SK-N-SH (cell line): Measurements from ENCODE around the gene DNAL4. TPM values are rescaled to one million over a fixed set of nuclear protein-coding genes. Genes with fewer than 3 reads are reported as not detected.

Experiments used
- CTCF ChIA-PET: fragments of 300-600, 350-600 bp; formaldehyde crosslinking; extraction: SDS; loops from one replicate; lab custom pipeline; 2021; lab: Yijun Ruan, JAX
- POLR2A ChIA-PET: fragments of 350-600 bp; sonication (Branson Sonifier 250); formaldehyde crosslinking; extraction: SDS; loops from one replicate; lab custom pipeline; 2020; ENCODE audit warnings: antibody characterized with exemption, inconsistent platforms; lab: Yijun Ruan, JAX
- DNase-seq: peaks from one replicate; pipeline ENCODE4 v3.0.0; 2012
- H2AFZ ChIP-seq: fragments of 200-600 bp; sonication (generic); 2 replicates; pipeline ENCODE4 v1.8.1; 2016; ENCODE audit warnings: antibody characterized with exemption, mild to moderate bottlenecking, low read depth
- H3F3A ChIP-seq: fragments of 200-600 bp; sonication (generic); replicated peaks from 2 replicates; pipeline ENCODE3; 2016; ENCODE audit warnings: antibody characterized with exemption, mild to moderate bottlenecking; ENCODE audit not compliant: insufficient read depth
- H3K27ac ChIP-seq, 2 experiments: fragments of 200-500 bp in 1 of 2; fragments of 200-600 bp in 1 of 2; sonication (Bioruptor generic) in 1 of 2; sonication (generic), shearing (Covaris generic) in 1 of 2; 2 replicates each; pipeline versions ENCODE4 v1.5.1 to v1.6.1; 2014 to 2016; ENCODE audit warnings: low read depth in 2 of 2, inconsistent platforms in 1 of 2, low read length in 1 of 2, mild to moderate bottlenecking in 1 of 2, mixed read lengths in 1 of 2
- H3K27me3 ChIP-seq: fragments of 200-600 bp; sonication (generic), shearing (Covaris generic); 2 replicates; pipeline ENCODE4 v1.6.1; 2016; ENCODE audit warnings: mixed run types; ENCODE audit not compliant: insufficient read depth
- H3K36me3 ChIP-seq, 2 experiments: fragments of 200-500 bp in 1 of 2; fragments of 200-600 bp in 1 of 2; sonication (Bioruptor generic) in 1 of 2; sonication (generic) in 1 of 2; replicated peaks in 1 of 2; 2 replicates each; pipeline versions ENCODE3 to v1.5.1; 2014 to 2016; ENCODE audit warnings: low read length in 1 of 2, mild to moderate bottlenecking in 1 of 2; ENCODE audit not compliant: insufficient read depth in 2 of 2, control insufficient read depth in 1 of 2
- H3K4me1 ChIP-seq, 2 experiments: fragments of 200-500 bp in 1 of 2; fragments of 200-600 bp in 1 of 2; sonication (Bioruptor generic) in 1 of 2; sonication (generic), shearing (Covaris generic) in 1 of 2; 2 replicates each; pipeline versions ENCODE4 v1.5.1 to v1.6.1; 2014 to 2016; ENCODE audit warnings: low read depth in 1 of 2, low read length in 1 of 2, mixed run types in 1 of 2; ENCODE audit not compliant: insufficient read depth in 2 of 2, control insufficient read depth in 1 of 2
- H3K4me2 ChIP-seq: fragments of 200-600 bp; sonication (generic), shearing (Covaris generic); 2 replicates; pipeline ENCODE4 v1.6.1; 2017; ENCODE audit warnings: mixed run types
- H3K4me3 ChIP-seq, 2 experiments: fragments of 200-500 bp in 1 of 2; fragments of 200-600 bp in 1 of 2; sonication (Bioruptor generic) in 1 of 2; sonication (generic), shearing (Covaris generic) in 1 of 2; 2 replicates each; pipeline versions ENCODE4 v1.5.1 to v1.8.1; 2014 to 2016; ENCODE audit warnings: low read depth in 2 of 2, inconsistent platforms in 1 of 2, low read length in 1 of 2, mild to moderate bottlenecking in 1 of 2, mixed read lengths in 1 of 2, moderate library complexity in 1 of 2
- H3K79me2 ChIP-seq: fragments of 200-600 bp; sonication (generic); 2 replicates; pipeline ENCODE4 v1.8.1; 2017; ENCODE audit warnings: mild to moderate bottlenecking; ENCODE audit not compliant: insufficient read depth
- H3K9ac ChIP-seq: fragments of 200-600 bp; sonication (generic); 2 replicates; pipeline ENCODE4 v1.6.1; 2017; ENCODE audit warnings: mixed run types
- H3K9me2 ChIP-seq: fragments of 200-600 bp; sonication (generic); 2 replicates; pipeline ENCODE4 v1.6.1; 2017; ENCODE audit warnings: mixed run types
- H3K9me3 ChIP-seq: fragments of 200-600 bp; sonication (generic); 2 replicates; pipeline ENCODE4 v1.6.1; 2017; ENCODE audit warnings: mixed run types, mild to moderate bottlenecking, moderate library complexity
- H4K20me1 ChIP-seq: fragments of 200-600 bp; sonication (generic); 2 replicates; pipeline ENCODE4 v1.6.1; 2017; ENCODE audit warnings: mild to moderate bottlenecking, mixed run types; ENCODE audit not compliant: insufficient read depth
- CTCF ChIP-seq: fragments of 200-600 bp; sonication (generic); IDR thresholded peaks from 2 replicates; pipeline ENCODE4 v1.6.1; 2017; ENCODE audit warnings: antibody characterized with exemption, mild to moderate bottlenecking, moderate library complexity
- ELF1 ChIP-seq: IDR thresholded peaks from 2 replicates; pipeline ENCODE4 v1.4.0; 2012
- EP300 ChIP-seq, 2 experiments: IDR thresholded peaks; 2 replicates each; pipeline versions ENCODE4 v1.4.0 to v1.6.1; 2012; ENCODE audit warnings: borderline replicate concordance in 1 of 2, low read depth in 1 of 2, low read length in 1 of 2
- EZH2phosphoT487 ChIP-seq: fragments of 200-600 bp; sonication (generic); IDR thresholded peaks from 2 replicates; pipeline ENCODE4 v1.6.1; 2017; ENCODE audit warnings: low read depth, mixed run types, mild to moderate bottlenecking, antibody characterized with exemption, moderate library complexity, borderline replicate concordance
- FOXJ3 ChIP-seq: sonication (generic); formaldehyde crosslinking; IDR thresholded peaks from 2 replicates; pipeline ENCODE4 v1.5.1; 2020; ENCODE audit warnings: mild to moderate bottlenecking, missing genetic modification reagents
- IRF3 ChIP-seq: fragments of 150-350 bp; IDR thresholded peaks from 2 replicates; pipeline ENCODE4 v1.6.1; 2016; ENCODE audit warnings: mild to moderate bottlenecking, low read depth, low read length
- JUND ChIP-seq: IDR thresholded peaks from 2 replicates; pipeline ENCODE4 v1.4.0; 2012
- MXI1 ChIP-seq: IDR thresholded peaks from 2 replicates; pipeline ENCODE4 v1.6.1; 2012; ENCODE audit warnings: mild to moderate bottlenecking, low read depth, low read length, improper control_type of control experiment
- POLR2AphosphoS5 ChIP-seq: IDR thresholded peaks from 2 replicates; pipeline ENCODE4 v1.6.1; 2012; ENCODE audit warnings: low read depth, low read length
- RAD21 ChIP-seq: IDR thresholded peaks from 2 replicates; pipeline ENCODE4 v1.6.1; 2012; ENCODE audit warnings: mild to moderate bottlenecking, low read length
- RFX5 ChIP-seq: IDR thresholded peaks from 2 replicates; pipeline ENCODE4 v1.6.1; 2012; ENCODE audit warnings: mild to moderate bottlenecking, improper control_type of control experiment, low read length
- RXRA ChIP-seq: IDR thresholded peaks from 2 replicates; pipeline ENCODE4 v1.4.0; 2012; ENCODE audit warnings: low read depth, mild to moderate bottlenecking, borderline replicate concordance
- SIN3A ChIP-seq: IDR thresholded peaks from 2 replicates; pipeline ENCODE4 v1.6.1; 2012; ENCODE audit warnings: low read depth, mild to moderate bottlenecking, low read length, moderate library complexity, borderline replicate concordance
- WGBS: methylation state at CpG from one replicate; pipeline ENCODE4 v1.1.6; 2017; ENCODE audit warnings: low lambda C conversion rate; 5-methylcytosine and 5-hydroxymethylcytosine counted together
- polyA plus RNA-seq, 3 experiments: library from polyadenylated mRNA; depleted of rRNA; stranded (reverse); fragments of >200 nt; gene quantifications; 2 replicates each; pipeline ENCODE4 v1.2.3, GENCODE V29; 2012
- TF ChIP-seq, protein P1 (sequence below): IDR thresholded peaks from 2 replicates; pipeline ENCODE4 v1.4.0; 2012; ENCODE audit warnings: low read depth, borderline replicate concordance
- TF ChIP-seq, protein P2 (sequence below): IDR thresholded peaks from 2 replicates; pipeline ENCODE4 v1.6.1; 2012; ENCODE audit warnings: mild to moderate bottlenecking, low read depth, low read length, moderate library complexity

The DNAL4 gene
- polyA plus RNA-seq, 1 of the 3 experiments (the other 2 are of a cell fraction), result 15.1 TPM

- TF ChIP-seq, protein P1, sequence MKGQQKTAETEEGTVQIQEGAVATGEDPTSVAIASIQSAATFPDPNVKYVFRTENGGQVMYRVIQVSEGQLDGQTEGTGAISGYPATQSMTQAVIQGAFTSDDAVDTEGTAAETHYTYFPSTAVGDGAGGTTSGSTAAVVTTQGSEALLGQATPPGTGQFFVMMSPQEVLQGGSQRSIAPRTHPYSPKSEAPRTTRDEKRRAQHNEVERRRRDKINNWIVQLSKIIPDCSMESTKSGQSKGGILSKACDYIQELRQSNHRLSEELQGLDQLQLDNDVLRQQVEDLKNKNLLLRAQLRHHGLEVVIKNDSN, result no peak
- TF ChIP-seq EZH2phosphoT487 (no peak), CTCF (no peak), RFX5 (no peak), ELF1 (no peak)
Measured at GRCh38 chr22:38729946-38730345, 64.0 kb downstream of the DNAL4 start (continued).

DNA sequence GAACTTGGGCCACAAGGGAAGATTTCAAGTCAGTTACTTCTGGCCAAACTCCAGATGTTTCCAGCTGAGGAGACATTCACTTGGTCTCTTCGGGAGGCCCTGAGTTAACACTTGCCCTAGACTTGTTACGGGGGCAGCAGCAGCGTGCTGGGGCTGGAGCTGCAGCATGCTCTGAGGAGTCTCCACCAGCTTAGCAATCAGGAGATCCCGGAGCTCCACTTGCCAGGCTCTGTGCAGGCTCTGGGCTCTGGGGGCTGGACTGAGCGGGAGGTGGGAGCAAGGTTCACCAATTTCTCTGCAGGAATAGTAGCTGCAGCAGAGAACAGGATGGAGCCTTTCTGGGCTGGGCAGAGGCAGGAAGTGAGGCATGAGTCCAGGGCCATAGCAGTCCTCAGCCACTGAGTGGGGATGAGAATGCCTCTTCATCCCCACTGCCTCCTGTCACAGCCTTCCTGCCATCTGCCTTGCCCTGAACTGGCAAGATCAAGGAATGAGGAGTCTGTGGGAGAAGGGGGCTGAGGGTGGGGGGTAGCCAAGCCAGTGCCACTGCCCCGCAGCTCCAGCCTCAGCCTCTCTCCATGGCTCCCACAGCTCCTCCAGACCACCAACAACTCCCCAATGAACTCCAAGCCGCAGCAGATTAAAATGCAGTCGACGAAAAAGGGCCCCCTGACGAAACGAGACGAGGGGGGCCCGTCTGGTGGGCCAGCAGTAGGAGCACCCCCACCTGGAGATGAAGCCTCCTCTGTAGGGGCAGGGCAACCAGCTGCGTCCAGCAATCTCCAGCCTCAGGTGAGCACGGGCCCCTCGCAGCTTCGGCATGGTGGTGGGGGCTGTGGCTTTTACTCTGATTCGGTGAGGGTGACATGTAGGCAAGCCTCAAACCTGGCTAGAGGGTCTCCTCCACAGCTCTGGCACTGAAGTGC, 64.8 kb downstream of the DNAL4 start:
- Histone ChIP-seq H2AFZ (no peak overlapping the region), H3K4me2 (no peak overlapping the region), H3K27ac (no peak overlapping the region), H3K9me2 (no peaks in the 10 kb centered on the region), H3K9ac (no peak overlapping the region), H3K79me2 (no peaks in the 10 kb centered on the region), H3K27me3 (no peaks in the 10 kb centered on the region)
- no peak for DNase-seq
- CTCF ChIA-PET, result no interaction called here
- WGBS, result 92% methylated on average over 7 of the region's 18 CpGs
- POLR2A ChIA-PET, result no interaction called here
- TF ChIP-seq POLR2AphosphoS5, result no peak
- TF ChIP-seq ELF1, result no peak
- TF ChIP-seq, protein P2, sequence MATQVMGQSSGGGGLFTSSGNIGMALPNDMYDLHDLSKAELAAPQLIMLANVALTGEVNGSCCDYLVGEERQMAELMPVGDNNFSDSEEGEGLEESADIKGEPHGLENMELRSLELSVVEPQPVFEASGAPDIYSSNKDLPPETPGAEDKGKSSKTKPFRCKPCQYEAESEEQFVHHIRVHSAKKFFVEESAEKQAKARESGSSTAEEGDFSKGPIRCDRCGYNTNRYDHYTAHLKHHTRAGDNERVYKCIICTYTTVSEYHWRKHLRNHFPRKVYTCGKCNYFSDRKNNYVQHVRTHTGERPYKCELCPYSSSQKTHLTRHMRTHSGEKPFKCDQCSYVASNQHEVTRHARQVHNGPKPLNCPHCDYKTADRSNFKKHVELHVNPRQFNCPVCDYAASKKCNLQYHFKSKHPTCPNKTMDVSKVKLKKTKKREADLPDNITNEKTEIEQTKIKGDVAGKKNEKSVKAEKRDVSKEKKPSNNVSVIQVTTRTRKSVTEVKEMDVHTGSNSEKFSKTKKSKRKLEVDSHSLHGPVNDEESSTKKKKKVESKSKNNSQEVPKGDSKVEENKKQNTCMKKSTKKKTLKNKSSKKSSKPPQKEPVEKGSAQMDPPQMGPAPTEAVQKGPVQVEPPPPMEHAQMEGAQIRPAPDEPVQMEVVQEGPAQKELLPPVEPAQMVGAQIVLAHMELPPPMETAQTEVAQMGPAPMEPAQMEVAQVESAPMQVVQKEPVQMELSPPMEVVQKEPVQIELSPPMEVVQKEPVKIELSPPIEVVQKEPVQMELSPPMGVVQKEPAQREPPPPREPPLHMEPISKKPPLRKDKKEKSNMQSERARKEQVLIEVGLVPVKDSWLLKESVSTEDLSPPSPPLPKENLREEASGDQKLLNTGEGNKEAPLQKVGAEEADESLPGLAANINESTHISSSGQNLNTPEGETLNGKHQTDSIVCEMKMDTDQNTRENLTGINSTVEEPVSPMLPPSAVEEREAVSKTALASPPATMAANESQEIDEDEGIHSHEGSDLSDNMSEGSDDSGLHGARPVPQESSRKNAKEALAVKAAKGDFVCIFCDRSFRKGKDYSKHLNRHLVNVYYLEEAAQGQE, result no peak
- TF ChIP-seq SIN3A, result no peak
- TF ChIP-seq MXI1, result no peak
- no peak for TF ChIP-seq EP300 (IDR thresholded peaks at IDR 0.05; ENCODE audit: borderline replicate concordance in 1 of 2, low read depth in 1 of 2, low read length in 1 of 2)
- TF ChIP-seq RAD21, result no peak
- TF ChIP-seq, protein P1, result no peak
- no peak for TF ChIP-seq IRF3
- TF ChIP-seq RXRA, result no peak
- no peak for TF ChIP-seq JUND
- no peak for TF ChIP-seq FOXJ3 (CRISPR knock-in tag)
- TF ChIP-seq, all 33 proteins: peak for 0
- Histone ChIP-seq H3K9me3 (no peaks in the 10 kb centered on the region), H4K20me1 (no peaks in the 10 kb centered on the region), H3K4me1 (no peaks in the 10 kb centered on the region; a peak in 1 of 4 replicates), H3F3A (no peaks in the 10 kb centered on the region), H3K36me3 (peaks cover 0 to 31% of the 10 kb centered on the region in 2 experiments), H3K4me3 (no peak overlapping the region)
